Keratinocyte (primary cell): ENCODE data around the gene DMRT3.

Source experiments
- EZH2 ChIP-seq: IDR thresholded peaks from one replicate; pipeline ENCODE4 v1.6.1; 2012; ENCODE audit warnings: inconsistent platforms, mild to moderate bottlenecking, low read length, moderate library complexity
- TF ChIP-seq, protein P1 (sequence below), 3 experiments: IDR thresholded peaks in 1 of 3; conservative IDR thresholded peaks in 1 of 3; optimal IDR thresholded peaks in 1 of 3; 2 replicates in 2 of 3; 3 replicates in 1 of 3; pipeline versions ENCODE3 to v1.5.1; 2011; ENCODE audit warnings: low read length in 3 of 3, mild to moderate bottlenecking in 3 of 3, moderate library complexity in 2 of 3, control low read depth in 1 of 3, inconsistent platforms in 1 of 3; ENCODE audit not compliant: insufficient read depth in 2 of 3; ENCODE audit errors: extremely low read depth in 1 of 3

DNA sequence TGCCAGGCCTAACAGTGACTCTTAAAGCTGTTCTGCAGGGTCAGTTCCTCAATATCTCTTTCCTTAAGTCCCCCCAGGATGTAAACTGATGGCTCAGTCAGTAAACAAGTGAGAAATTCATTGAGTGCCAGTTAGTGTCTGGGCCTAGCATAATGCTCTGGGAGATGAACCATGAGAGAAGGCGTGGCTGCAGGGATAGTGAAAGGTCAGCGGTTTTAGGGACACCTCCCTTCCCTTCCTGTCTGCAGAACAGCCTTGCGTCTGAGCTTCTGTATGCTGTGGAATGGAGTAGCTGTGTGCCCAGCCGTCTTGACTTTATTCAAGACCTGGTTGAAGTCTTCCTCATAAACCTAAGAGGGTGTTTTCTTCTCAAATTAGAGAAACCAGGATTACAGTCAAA is 46.7 kb upstream of the DMRT3 start:
- TF ChIP-seq, protein P1, sequence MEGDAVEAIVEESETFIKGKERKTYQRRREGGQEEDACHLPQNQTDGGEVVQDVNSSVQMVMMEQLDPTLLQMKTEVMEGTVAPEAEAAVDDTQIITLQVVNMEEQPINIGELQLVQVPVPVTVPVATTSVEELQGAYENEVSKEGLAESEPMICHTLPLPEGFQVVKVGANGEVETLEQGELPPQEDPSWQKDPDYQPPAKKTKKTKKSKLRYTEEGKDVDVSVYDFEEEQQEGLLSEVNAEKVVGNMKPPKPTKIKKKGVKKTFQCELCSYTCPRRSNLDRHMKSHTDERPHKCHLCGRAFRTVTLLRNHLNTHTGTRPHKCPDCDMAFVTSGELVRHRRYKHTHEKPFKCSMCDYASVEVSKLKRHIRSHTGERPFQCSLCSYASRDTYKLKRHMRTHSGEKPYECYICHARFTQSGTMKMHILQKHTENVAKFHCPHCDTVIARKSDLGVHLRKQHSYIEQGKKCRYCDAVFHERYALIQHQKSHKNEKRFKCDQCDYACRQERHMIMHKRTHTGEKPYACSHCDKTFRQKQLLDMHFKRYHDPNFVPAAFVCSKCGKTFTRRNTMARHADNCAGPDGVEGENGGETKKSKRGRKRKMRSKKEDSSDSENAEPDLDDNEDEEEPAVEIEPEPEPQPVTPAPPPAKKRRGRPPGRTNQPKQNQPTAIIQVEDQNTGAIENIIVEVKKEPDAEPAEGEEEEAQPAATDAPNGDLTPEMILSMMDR (optimal IDR thresholded peaks at IDR 0.05 in 1 of 3, IDR thresholded peaks at IDR 0.05 in 1 of 3, conservative IDR thresholded peaks at IDR 0.05 in 1 of 3; ENCODE audit: extremely low read depth in 1 of 3, insufficient read depth in 2 of 3, low read length in 3 of 3): no peak
- TF ChIP-seq EZH2: no peak
